ENCODE measurements around the gene TACC2. TPM values are rescaled to one million over a fixed set of nuclear protein-coding genes. Genes with fewer than 3 reads are reported as not detected.

TACC2 gene
- total and polyA plus RNA-seq, 4 donors, result 43.3 to 309 (median 127) TPM

GRCh38 chr10:122281018-122281626, 292.2 kb downstream of the TACC2 start:
- Histone ChIP-seq H3K4me3 (no peak overlapping the region), H3K9me3 (ENCODE audit: control insufficient read depth in 4 of 4, insufficient read depth in 3 of 4, low read length in 3 of 4) (no peaks in the 10 kb centered on the region), H3K9ac (ENCODE audit: insufficient read depth in 1 of 2, low read length in 2 of 2) (no peak overlapping the region), H3K27ac (ENCODE audit: low read depth in 1 of 2, low read length in 1 of 2) (no peak overlapping the region), H3K27me3 (ENCODE audit: control insufficient read depth in 3 of 3, insufficient read depth in 3 of 3, low read length in 2 of 3) (no peaks in the 10 kb centered on the region), H3K4me1 (ENCODE audit: control insufficient read depth in 5 of 5, insufficient read depth in 5 of 5, low read length in 5 of 5) (peaks cover 0 to 11% (median 0%) of the 10 kb centered on the region in 5 donors), H3K36me3 (ENCODE audit: control insufficient read depth in 4 of 4, insufficient read depth in 4 of 4, low read length in 4 of 4) (no peaks in the 10 kb centered on the region)
- no peak for TF ChIP-seq CTCF (IDR thresholded peaks at IDR 0.05; ENCODE audit: control extremely low read depth, extremely low read depth)
- 90 to 96% methylated on average over 7 of the region's 7 CpGs for WGBS, 2 donors
- DNase-seq, result no peak
- no peak for ATAC-seq (ENCODE audit: insufficient read depth, low FRiP score)

GRCh38 chr10:122281751-122282150, 292.8 kb downstream of the TACC2 start:
- H3K27ac ChIP-seq (ENCODE audit: low read depth in 1 of 2, low read length in 1 of 2), result no peak overlapping the region
- DNase-seq (no peak), ATAC-seq (ENCODE audit: insufficient read depth, low FRiP score) (no peak)
- H3K9ac ChIP-seq (ENCODE audit: insufficient read depth in 1 of 2, low read length in 2 of 2), result no peak overlapping the region
- H3K36me3 ChIP-seq (ENCODE audit: control insufficient read depth in 4 of 4, insufficient read depth in 4 of 4, low read length in 4 of 4), result no peaks in the 10 kb centered on the region
- TF ChIP-seq CTCF (IDR thresholded peaks at IDR 0.05; ENCODE audit: control extremely low read depth, extremely low read depth), result no peak
- 83% methylated on average over 8 of the region's 8 CpGs for WGBS, 2 donors
- no peak overlapping the region for H3K4me3 ChIP-seq
- peaks cover 0 to 11% (median 0%) of the 10 kb centered on the region in 5 donors for H3K4me1 ChIP-seq (ENCODE audit: control insufficient read depth in 5 of 5, insufficient read depth in 5 of 5, low read length in 5 of 5)
- H3K27me3 ChIP-seq (ENCODE audit: control insufficient read depth in 3 of 3, insufficient read depth in 3 of 3, low read length in 2 of 3), result no peaks in the 10 kb centered on the region
- H3K9me3 ChIP-seq (ENCODE audit: control insufficient read depth in 4 of 4, insufficient read depth in 3 of 4, low read length in 3 of 4), result no peaks in the 10 kb centered on the region

GRCh38 chr10:122282253-122282671, 293.3 kb downstream of the TACC2 start:
- Histone ChIP-seq H3K36me3 (ENCODE audit: control insufficient read depth in 4 of 4, insufficient read depth in 4 of 4, low read length in 4 of 4) (no peaks in the 10 kb centered on the region), H3K4me3 (no peak overlapping the region), H3K9ac (ENCODE audit: insufficient read depth in 1 of 2, low read length in 2 of 2) (no peak overlapping the region), H3K4me1 (ENCODE audit: control insufficient read depth in 5 of 5, insufficient read depth in 5 of 5, low read length in 5 of 5) (peaks cover 0 to 11% (median 0%) of the 10 kb centered on the region in 5 donors), H3K27ac (ENCODE audit: low read depth in 1 of 2, low read length in 1 of 2) (no peak overlapping the region), H3K9me3 (ENCODE audit: control insufficient read depth in 4 of 4, insufficient read depth in 3 of 4, low read length in 3 of 4) (no peaks in the 10 kb centered on the region), H3K27me3 (ENCODE audit: control insufficient read depth in 3 of 3, insufficient read depth in 3 of 3, low read length in 2 of 3) (no peaks in the 10 kb centered on the region)
- TF ChIP-seq CTCF (IDR thresholded peaks at IDR 0.05; ENCODE audit: control extremely low read depth, extremely low read depth), result no peak
- ATAC-seq (ENCODE audit: insufficient read depth, low FRiP score), result no peak
- 72 to 87% methylated on average over 9 of the region's 9 CpGs for WGBS, 2 donors
- DNase-seq, result no peak

- DNase-seq, result no peak
- H3K27me3 ChIP-seq (ENCODE audit: control insufficient read depth in 3 of 3, insufficient read depth in 3 of 3, low read length in 2 of 3), result no peaks in the 10 kb centered on the region
- H3K4me1 ChIP-seq (ENCODE audit: control insufficient read depth in 5 of 5, insufficient read depth in 5 of 5, low read length in 5 of 5), result peaks cover 0 to 11% (median 0%) of the 10 kb centered on the region in 5 donors
- 64 to 76% methylated on average over 7 of the region's 7 CpGs for WGBS, 2 donors
- H3K4me3 ChIP-seq, result no peak overlapping the region
- H3K27ac ChIP-seq (ENCODE audit: low read depth in 1 of 2, low read length in 1 of 2), result no peak overlapping the region
- no peak for TF ChIP-seq CTCF (IDR thresholded peaks at IDR 0.05; ENCODE audit: control extremely low read depth, extremely low read depth)
- ATAC-seq (ENCODE audit: insufficient read depth, low FRiP score), result no peak
- no peak overlapping the region for H3K9ac ChIP-seq (ENCODE audit: insufficient read depth in 1 of 2, low read length in 2 of 2)
- no peaks in the 10 kb centered on the region for H3K9me3 ChIP-seq (ENCODE audit: control insufficient read depth in 4 of 4, insufficient read depth in 3 of 4, low read length in 3 of 4)
- no peaks in the 10 kb centered on the region for H3K36me3 ChIP-seq (ENCODE audit: control insufficient read depth in 4 of 4, insufficient read depth in 4 of 4, low read length in 4 of 4)
Observed at GRCh38 chr10:122282909-122283308, 293.9 kb downstream of the TACC2 start.

Data from lung (tissue), 12 donors.